Right cardiac atrium (tissue), 5 donors: Measurements from ENCODE around the gene SLC22A7. TPM values are rescaled to one million over a fixed set of nuclear protein-coding genes. Genes with fewer than 3 reads are reported as not detected.
A peak's percentile ranks its signal among the peaks of the same experiment; 100 is the strongest.

Experiments
- ATAC-seq, 2 donors: fragments of 200-7000 bp; cut with Tn5 transposase; one replicate each; pipeline versions ENCODE4 v1.8.0 to v1.9.1; 2020; ENCODE audit warnings: moderate library complexity in 2 of 2, mild to moderate bottlenecking in 1 of 2
- DNase-seq, 3 donors: peaks; one replicate each; pipeline ENCODE4 v3.0.0-alpha.2; 2020
- H3K27ac ChIP-seq: one replicate; pipeline ENCODE4 v1.5.1; 2013; ENCODE audit warnings: mild to moderate bottlenecking, low read length, control low read depth, moderate library complexity
- H3K27me3 ChIP-seq: one replicate; pipeline ENCODE4 v1.6.1; 2013; ENCODE audit not compliant: control insufficient read depth, insufficient read depth
- H3K4me1 ChIP-seq: one replicate; pipeline ENCODE4 v1.6.1; 2013; ENCODE audit warnings: low read length; ENCODE audit not compliant: control insufficient read depth, insufficient read depth
- H3K4me3 ChIP-seq: one replicate; pipeline ENCODE4 v1.5.1; 2013; ENCODE audit warnings: low read length, control low read depth
- H3K9me3 ChIP-seq: one replicate; pipeline ENCODE4 v1.6.1; 2013; ENCODE audit warnings: low read length; ENCODE audit not compliant: control insufficient read depth
- WGBS: extraction: QIAGEN DNeasy Blood & Tissue Kit; methylation state at CpG from one replicate; pipeline ENCODE4 v1.1.7; 2013; 5-methylcytosine and 5-hydroxymethylcytosine counted together
- intact Hi-C, 4 donors: fragments of 100-400 bp; cut with DNase I; formaldehyde crosslinking; loops; one replicate each; pipeline versions ENCODE4 v1.11.0 to v1.14.0; 2022 to 2023
- polyA plus RNA-seq: library from polyadenylated mRNA; stranded (reverse); fragments of 200-250 nt; gene quantifications from one replicate; pipeline ENCODE4 v1.2.3, GENCODE V29; 2013
- total RNA-seq, 4 donors: library from RNA; stranded (reverse); fragmentation: NEBNext Ultra II Directional; extraction: Animal tissue kit (Norgen Biotek cat#: 25700); gene quantifications; one replicate each; pipeline ENCODE4 v1.2.1, GENCODE V29; 2021
- donor health status: healthy with polysubstance abuse.
- donor health status: DM: no; HTN: yes; CAD: no.
- donor health status: DM: no; HTN: no; CAD: no.
- donor health status: DM: no; HTN: yes; CAD: no; lungs with severe emphysema.
- donor health status: DM: yes; HTN: yes; CAD: no.

The SLC22A7 gene
- total and polyA plus RNA-seq, 5 donors = not detected

DNA sequence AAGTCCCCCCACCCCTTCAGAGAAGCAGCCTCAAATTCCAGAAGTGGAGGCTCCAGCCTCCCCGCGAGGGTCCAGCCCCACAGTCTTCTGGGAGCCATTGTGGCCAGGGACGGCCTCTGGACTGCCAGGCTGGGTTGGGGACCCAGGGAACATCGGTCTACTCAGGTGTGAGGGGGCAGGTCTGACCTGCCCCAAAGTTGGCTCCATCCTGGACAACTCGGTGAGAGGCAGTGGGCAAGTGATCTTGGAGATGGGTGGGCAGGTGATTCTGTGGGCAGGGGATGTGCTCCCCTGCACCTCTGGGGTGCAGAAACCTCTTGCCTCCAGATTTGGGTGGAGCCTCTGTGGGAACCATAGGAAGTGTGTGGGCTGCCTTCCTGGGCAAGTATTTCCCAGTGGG lies 12.2 kb upstream of the SLC22A7 start:
- no peaks in the 10 kb centered on the region for H3K9me3 ChIP-seq
- no peaks in the 10 kb centered on the region for H3K27me3 ChIP-seq
- H3K27ac ChIP-seq = no peak overlapping the region
- H3K4me3 ChIP-seq = no peak overlapping the region
- WGBS = 75% methylated on average over 5 of the region's 5 CpGs
- H3K4me1 ChIP-seq = no peaks in the 10 kb centered on the region
- ATAC-seq (no peak), DNase-seq (peak in 1 of 3 donors; percentile 2)
- intact Hi-C loops = no loop called here

- H3K4me1 ChIP-seq = no peaks in the 10 kb centered on the region
- intact Hi-C loops = no loop called here
- DNase-seq (peak in 1 of 3 donors; percentile 13), ATAC-seq (no peak)
- no peak overlapping the region for H3K27ac ChIP-seq
- H3K27me3 ChIP-seq = no peaks in the 10 kb centered on the region
- no peak overlapping the region for H3K4me3 ChIP-seq
- H3K9me3 ChIP-seq = no peaks in the 10 kb centered on the region
- WGBS = 94% methylated on average over 6 of the region's 6 CpGs
These were observed 11.5 kb upstream of the SLC22A7 start for GRCh38 chr6:43286456-43286979.

DNA sequence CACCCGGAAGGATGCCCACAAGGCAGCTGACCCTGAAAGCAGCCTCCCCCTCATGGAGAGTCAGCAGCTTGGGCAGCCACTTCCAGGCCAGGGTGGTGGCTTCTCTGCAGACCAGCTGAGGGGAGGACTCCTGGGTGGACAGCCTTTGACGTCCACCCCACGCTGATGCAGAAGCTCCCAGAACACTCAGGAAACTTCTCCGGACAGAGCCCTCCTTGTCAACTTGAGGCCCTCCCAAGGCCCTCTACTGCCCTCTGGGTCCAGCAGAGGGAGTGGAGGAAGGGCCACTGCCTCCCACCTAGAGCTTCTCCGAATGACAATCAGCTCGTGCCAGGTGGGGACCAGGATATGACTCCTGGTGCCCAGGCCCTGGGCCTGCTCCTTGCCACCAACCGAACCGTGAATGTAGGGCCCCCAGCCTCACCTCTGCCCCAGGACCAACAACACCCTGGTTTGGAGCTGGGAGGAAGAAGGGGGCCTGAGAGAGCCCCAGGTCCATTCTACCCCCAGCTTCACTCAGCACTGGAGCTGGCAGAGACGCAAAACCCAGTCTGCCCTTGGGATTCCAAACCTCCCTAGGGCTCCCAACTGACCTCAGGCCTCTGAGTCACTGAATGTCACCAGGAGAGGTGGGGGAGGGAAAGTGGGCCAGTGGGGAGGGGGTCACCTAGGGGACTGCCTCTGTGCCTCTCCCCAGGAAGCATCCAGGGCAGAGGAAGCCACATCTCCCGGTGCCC lies 10.9 kb upstream of the SLC22A7 start:
- H3K4me3 ChIP-seq = no peak overlapping the region
- no peaks in the 10 kb centered on the region for H3K9me3 ChIP-seq
- no peaks in the 10 kb centered on the region for H3K27me3 ChIP-seq
- H3K27ac ChIP-seq = no peak overlapping the region
- intact Hi-C loops = no loop called here
- ATAC-seq (peak in 1 of 2 donors; percentile 7), DNase-seq (no peak)
- 60% methylated on average over 10 of the region's 10 CpGs for WGBS
- no peaks in the 10 kb centered on the region for H3K4me1 ChIP-seq

DNA sequence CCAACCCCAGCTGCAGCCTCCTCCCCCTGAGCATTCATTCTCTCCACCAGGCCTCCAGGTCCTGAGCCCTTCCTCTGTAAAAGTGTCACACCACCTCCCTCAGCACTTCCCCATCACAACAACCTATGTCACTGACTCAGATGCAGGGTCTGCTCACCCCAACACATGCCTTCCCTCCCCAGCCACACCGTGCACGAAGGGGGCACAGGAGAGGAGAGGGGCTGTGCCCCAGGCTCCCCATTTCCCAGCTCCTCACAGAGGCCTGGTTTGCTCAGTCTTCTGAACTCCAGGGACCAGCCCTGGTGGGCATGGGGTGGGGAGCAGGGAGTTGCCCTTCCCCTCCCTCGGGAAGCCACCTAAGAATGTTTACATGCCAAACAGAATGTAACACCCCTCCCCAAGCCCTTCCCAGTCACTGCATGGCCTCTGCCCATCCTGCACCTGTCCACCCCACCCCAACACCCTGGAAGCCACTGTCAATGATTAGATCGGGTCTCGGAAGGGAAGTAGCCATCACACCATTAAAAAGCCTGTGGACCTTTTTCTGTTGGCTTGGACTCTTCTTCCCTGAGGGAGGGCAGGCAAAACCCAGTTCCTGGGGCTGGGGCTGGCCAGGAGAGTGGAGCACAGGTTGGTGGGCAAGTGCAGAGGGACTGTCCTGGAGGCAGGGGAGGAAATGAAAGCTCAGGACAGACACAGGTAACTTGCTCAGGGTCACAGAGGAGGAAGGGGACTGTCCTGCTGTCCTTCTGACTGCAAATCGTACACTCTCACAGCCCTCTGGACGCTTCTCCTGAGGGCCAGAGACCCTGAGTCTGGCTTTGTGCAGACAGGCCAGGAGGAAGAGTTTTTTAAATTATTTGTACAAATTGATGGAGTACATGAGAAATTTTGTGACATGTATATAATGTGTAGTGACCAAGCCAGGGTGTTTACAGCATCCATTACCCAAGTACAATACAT lies 10.1 kb upstream of the SLC22A7 start:
- 64% methylated on average over 7 of the region's 7 CpGs for WGBS
- Histone ChIP-seq H3K4me3 (no peak overlapping the region), H3K4me1 (no peaks in the 10 kb centered on the region), H3K9me3 (no peaks in the 10 kb centered on the region), H3K27ac (no peak overlapping the region), H3K27me3 (no peaks in the 10 kb centered on the region)
- ATAC-seq (no peak), DNase-seq (no peak)
- intact Hi-C loops = no loop called here

- no peak for ATAC-seq
- no peak overlapping the region for H3K4me3 ChIP-seq
- no peaks in the 10 kb centered on the region for H3K9me3 ChIP-seq
- H3K4me1 ChIP-seq = no peaks in the 10 kb centered on the region
- H3K27me3 ChIP-seq = no peaks in the 10 kb centered on the region
- intact Hi-C loops = no loop called here
- DNase-seq = no peak
- H3K27ac ChIP-seq = no peak overlapping the region
- 88% methylated on average over 3 of the region's 3 CpGs for WGBS
These were observed 7.6 kb upstream of the SLC22A7 start for GRCh38 chr6:43290339-43290904.

DNA sequence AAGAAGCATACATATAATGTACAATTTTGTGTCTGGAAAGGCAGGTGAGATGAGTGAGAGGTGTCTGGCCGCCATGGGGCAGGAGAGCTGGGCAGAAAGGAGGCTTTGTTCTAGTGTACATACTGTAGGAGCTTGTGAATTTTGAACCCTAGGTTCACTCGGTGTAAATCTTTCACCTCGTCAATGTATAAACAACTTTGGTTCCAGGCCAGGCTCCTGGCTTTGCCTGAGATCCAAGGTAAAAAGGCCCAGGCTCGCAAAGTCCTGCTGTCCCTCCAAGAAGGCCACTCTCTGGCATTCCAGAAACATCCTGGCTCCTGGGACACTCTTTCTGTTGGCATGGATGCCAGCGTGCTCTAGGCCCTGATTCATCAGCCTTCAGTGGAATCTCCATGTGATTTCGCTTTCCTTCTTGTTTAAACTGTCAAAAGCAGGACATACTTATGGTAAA lies 7.1 kb upstream of the SLC22A7 start:
- ATAC-seq (no peak), DNase-seq (no peak)
- no peaks in the 10 kb centered on the region for H3K27me3 ChIP-seq
- H3K27ac ChIP-seq = no peak overlapping the region
- no peaks in the 10 kb centered on the region for H3K4me1 ChIP-seq
- intact Hi-C loops = no loop called here
- 89% methylated on average over 6 of the region's 6 CpGs for WGBS
- no peaks in the 10 kb centered on the region for H3K9me3 ChIP-seq
- no peak overlapping the region for H3K4me3 ChIP-seq

DNA sequence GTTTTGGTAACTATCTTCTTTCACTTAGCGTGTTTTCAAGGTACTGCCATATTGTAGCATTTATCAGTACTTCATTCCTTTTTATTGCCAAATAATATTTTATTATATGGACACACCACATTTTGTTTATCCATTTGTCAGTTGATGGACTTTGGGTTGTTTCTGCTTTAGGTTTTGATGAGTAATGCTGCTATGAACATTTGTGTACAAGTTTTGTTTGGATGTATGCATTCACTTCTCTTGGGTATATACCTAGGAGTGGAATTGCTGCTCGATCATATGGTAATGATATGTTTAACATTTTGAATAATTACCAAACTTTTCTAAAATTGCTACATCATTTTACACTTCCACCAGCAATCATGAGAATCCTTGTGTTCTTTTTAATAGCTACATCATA lies 6.4 kb upstream of the SLC22A7 start:
- intact Hi-C loops = no loop called here
- H3K9me3 ChIP-seq = no peaks in the 10 kb centered on the region
- H3K4me3 ChIP-seq = no peak overlapping the region
- no peaks in the 10 kb centered on the region for H3K4me1 ChIP-seq
- WGBS = 93% methylated on average over 2 of the region's 2 CpGs
- H3K27me3 ChIP-seq = no peaks in the 10 kb centered on the region
- ATAC-seq = no peak
- DNase-seq = no peak
- H3K27ac ChIP-seq = no peak overlapping the region

GRCh38 chr6:43292341-43292740 lies 5.7 kb upstream of the SLC22A7 start:
- Histone ChIP-seq H3K4me3 (no peak overlapping the region), H3K4me1 (no peaks in the 10 kb centered on the region), H3K27ac (no peak overlapping the region), H3K27me3 (no peaks in the 10 kb centered on the region), H3K9me3 (no peaks in the 10 kb centered on the region)
- intact Hi-C loops = no loop called here
- ATAC-seq (no peak), DNase-seq (no peak)
- 91% methylated on average over 6 of the region's 6 CpGs for WGBS

DNA sequence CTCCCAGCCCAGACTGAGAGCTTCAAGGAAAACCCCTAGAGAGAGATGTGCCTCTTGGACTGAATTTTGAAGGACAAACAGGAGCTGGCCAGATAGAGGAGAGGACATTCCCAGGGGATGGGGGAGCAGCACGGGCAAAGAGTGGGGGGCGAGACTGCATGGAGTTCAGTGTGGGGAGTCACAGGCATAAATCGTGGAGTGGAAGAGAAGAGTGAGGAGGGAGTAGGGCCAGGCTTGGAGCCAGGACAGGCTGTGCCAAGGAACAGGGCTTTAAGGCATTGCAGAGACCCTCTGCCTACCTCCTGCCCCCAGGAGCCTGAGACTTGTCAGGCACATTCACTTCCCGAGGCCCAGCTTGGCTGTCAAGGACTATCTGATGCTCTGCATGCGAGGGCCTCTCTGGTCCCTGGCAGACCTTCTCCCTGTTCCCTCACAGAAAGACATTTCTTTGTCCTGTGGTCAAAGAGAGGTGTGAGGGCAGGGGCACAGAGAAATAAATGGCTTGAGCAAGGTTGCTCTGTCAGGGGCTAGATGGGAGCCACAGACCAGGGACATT lies 5.2 kb upstream of the SLC22A7 start:
- H3K27me3 ChIP-seq = no peaks in the 10 kb centered on the region
- H3K27ac ChIP-seq = no peak overlapping the region
- 65% methylated on average over 5 of the region's 5 CpGs for WGBS
- H3K4me3 ChIP-seq = no peak overlapping the region
- intact Hi-C loops = no loop called here
- no peaks in the 10 kb centered on the region for H3K4me1 ChIP-seq
- H3K9me3 ChIP-seq = no peaks in the 10 kb centered on the region
- ATAC-seq (no peak), DNase-seq (no peak)

GRCh38 chr6:43293698-43294097 lies 4.4 kb upstream of the SLC22A7 start:
- H3K4me1 ChIP-seq = no peaks in the 10 kb centered on the region

More at GRCh38 chr6:43293698-43294097, 4.4 kb upstream of the SLC22A7 start:
- Histone ChIP-seq H3K4me3 (no peak overlapping the region), H3K27me3 (no peaks in the 10 kb centered on the region), H3K27ac (no peak overlapping the region), H3K9me3 (no peaks in the 10 kb centered on the region)
- DNase-seq (no peak), ATAC-seq (no peak)
- WGBS = 95% methylated on average over 3 of the region's 3 CpGs
- intact Hi-C loops = no loop called here
